HG02759 (cell line): Measurements from ENCODE around the gene GPR78.
"Not testable (repeated sequence)": the region's sequence is repeated elsewhere in the genome, so short reads cannot be mapped to it uniquely, and the experiment has no call there.

Source experiments
- ATAC-seq: cut with Tn5 transposase; IDR thresholded peaks from one replicate; pipeline ENCODE4 v1.9.1; 2021; ENCODE audit warnings: mild to moderate bottlenecking, moderate library complexity; ENCODE audit not compliant: unreplicated experiment

GPR78 gene

GRCh38 chr4:8614365-8615193 lies 34.4 kb downstream of the GPR78 start:
- no peak for ATAC-seq

- no peak for ATAC-seq
Measured at GRCh38 chr4:8615366-8615765, 35.2 kb downstream of the GPR78 start.

DNA sequence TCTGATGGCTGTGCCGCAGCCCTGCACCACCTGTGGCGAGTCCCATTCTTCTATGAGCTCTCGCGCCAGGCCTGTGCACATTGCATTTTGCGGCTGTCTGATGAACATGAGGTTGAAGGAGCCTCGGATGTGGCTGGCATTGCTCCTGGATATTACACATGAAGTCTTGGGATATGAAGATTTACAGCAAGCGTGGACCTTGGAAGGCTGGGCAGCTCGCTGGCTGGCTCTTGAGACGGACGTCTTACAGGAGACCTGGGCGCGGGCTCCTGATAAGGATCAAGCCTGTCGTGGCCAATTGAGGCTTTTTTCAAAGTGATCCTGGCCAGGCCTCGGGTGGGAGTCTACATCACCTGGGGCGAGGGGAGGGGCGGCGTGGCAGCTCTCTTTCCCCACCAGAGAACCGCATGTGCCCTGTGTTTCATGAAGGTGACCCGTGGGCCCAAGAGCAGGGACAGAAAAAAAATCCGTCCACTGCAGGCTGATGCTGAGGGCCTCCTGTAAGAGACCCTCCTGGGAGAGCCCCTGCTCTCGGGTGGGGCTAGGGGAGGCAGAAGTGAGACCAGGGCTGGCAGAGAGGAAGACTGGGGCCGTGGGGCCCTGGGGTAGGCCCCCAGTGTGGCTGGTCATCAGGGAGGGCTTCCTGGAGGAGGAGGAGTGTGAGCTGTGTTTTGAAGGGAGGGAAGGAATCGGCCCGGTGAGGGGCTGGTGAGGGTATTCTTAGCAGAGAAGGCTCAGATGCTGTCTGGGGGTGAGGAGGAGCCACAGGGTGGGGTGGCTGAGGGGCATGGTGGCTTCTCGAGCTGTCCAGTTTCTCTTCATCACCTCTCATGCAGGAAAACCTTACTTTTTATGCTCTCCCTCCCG lies 36.0 kb downstream of the GPR78 start:
- ATAC-seq, result no peak

DNA sequence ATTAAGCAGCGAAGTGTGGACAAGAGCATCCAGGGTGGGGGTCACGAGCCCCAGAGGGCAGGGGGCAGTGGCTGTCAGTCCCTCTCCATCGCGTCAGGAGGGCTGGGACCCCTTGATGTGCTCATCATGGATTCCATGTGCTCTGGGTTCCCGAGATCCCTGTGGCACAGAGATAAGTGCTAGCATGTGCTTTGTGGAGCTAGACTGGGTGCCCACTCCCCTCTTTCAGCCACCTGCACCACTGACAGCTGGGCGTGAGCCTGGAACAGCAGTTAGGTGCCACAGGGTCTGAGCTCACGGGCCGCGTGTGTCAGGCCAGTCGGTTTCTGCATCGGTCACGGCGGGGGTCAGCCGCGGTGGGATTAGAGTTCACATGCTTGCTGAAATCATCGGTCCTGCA lies 36.6 kb downstream of the GPR78 start:
- no peak for ATAC-seq

DNA sequence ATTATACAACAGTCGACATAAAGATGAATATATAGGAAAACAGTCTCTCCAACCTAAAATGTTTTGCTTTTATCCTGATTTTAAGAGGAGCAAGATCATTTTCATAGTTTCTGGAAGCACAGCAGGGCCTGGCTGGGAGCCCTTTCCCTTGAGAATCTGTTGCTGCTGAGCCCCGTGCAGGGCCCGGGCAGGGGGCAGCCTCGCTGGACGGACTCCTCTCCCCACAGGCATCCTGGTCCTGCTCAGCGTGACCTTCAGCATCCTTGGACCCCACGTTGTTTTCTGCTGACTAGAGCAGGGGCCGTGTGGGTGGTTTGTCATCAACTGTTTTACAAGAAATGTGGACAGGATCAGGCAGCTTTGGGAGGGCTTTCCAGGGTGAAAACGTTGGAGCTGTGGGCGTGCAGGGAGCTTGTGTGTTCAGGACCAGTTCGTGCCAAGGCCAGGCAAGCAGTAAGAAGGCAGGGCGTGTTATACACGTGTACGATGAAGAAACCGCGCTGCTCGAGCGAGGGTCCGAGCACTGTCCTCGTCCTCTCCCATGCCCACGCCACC lies 37.4 kb downstream of the GPR78 start:
- no peak for ATAC-seq

- ATAC-seq, result no peak
Measured at GRCh38 chr4:8618421-8618820, 38.2 kb downstream of the GPR78 start.

DNA sequence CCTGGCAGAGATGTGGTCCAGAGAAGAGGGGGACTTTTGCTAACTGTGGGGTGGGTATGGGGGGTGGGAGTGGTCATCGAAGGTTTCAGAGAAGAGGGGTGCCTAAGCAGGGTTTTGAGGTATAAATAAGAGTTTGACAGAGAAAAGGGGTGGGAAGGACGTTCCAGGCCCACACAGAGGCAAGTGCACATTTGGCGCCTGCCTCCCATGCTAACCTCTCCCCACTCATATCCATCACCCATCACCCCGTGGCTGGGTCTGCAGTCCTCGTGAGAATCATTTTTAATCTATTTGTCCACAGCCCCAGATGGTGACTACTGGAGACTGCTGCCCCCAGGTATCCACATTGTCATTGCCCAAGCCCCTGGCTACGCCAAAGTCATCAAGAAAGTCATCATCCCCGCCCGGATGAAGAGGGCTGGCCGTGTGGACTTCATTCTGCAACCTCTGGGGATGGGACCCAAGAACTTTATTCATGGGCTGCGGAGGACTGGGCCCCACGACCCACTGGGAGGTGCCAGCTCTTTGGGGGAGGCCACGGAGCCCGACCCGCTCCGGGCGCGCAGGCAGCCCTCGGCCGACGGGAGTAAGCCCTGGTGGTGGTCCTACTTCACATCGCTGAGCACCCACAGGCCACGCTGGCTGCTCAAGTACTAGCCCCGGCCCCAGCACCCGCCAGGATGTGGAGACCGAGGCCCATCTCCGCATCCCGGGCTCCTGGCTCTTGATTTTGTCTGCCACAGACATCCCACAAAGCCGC lies 38.9 kb downstream of the GPR78 start:
- ATAC-seq, result no peak

- not testable (repeated sequence) for ATAC-seq
Measured at GRCh38 chr4:8621135-8621534, 40.9 kb downstream of the GPR78 start.

GRCh38 chr4:8624601-8625272 lies 44.5 kb downstream of the GPR78 start:
- ATAC-seq, result not testable (repeated sequence)

DNA sequence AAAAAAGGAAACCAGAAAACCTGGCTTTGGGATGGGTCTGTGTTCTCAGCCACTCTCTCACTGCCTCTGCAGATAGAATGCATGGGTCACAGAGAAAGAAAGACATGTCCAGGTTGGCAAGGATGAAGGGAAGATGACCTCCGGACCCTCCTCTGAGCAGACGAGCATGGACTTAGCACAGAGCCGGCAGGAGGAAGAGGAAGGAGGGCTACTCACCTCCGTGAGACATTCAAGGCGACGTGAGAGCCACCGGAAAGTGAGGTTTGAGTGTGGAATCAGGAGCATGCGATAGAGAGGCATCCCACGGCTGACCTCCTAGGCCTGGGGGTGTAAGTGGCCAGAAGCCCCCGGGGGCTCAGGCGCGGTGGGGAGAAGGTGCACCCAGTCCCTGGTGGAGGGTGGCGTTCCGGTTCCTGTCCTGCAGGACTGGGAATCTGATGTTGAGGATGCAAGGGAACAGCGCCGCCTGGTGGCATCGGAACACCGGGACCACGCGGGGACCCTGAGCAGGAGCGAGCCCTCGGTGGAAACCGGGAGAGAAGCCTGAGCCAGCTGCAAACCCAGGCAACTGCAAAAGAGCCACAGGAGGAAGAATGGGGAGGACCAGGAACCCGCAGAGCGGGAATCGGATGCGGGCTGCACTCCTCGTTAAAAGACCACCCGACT lies 50.2 kb downstream of the GPR78 start:
- not testable (repeated sequence) for ATAC-seq

DNA sequence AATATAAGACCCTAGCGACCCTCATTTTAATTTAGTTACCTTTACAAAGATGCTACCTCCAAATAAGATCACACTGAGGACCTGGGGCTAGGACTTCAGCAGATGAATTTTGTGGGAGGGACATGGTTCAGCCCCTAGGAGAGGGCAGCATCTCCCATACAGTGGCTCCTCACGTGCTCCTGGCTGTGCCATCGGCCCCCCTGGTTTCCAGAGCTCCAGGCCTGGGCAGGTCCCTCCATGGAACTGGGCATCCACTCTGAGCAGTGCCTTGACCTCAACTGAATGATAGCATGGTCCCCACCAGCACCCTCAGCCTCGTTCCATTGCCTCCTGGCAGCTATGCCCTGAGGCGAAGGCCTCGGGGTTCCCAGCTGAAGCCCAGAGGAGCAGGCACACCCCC lies 51.7 kb downstream of the GPR78 start:
- ATAC-seq, result not testable (repeated sequence)

- not testable (repeated sequence) for ATAC-seq
Measured at GRCh38 chr4:8634773-8635172, 54.6 kb downstream of the GPR78 start.

DNA sequence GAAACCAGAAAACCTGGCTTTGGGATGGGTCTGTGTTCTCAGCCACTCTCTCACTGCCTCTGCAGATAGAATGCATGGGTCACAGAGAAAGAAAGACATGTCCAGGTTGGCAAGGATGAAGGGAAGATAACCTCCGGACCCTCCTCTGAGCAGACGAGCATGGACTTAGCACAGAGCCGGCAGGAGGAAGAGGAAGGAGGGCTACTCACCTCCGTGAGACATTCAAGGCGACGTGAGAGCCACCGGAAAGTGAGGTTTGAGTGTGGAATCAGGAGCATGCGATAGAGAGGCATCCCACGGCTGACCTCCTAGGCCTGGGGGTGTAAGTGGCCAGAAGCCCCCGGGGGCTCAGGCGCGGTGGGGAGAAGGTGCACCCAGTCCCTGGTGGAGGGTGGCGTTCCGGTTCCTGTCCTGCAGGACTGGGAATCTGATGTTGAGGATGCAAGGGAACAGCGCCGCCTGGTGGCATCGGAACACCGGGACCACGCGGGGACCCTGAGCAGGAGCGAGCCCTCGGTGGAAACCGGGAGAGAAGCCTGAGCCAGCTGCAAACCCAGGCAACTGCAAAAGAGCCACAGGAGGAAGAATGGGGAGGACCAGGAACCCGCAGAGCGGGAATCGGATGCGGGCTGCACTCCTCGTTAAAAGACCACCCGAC lies 55.8 kb downstream of the GPR78 start:
- ATAC-seq, result not testable (repeated sequence)
